Skeletal muscle tissue (tissue), 4 donors: ENCODE measurements around the gene DNAJC11. TPM values are rescaled to one million over a fixed set of nuclear protein-coding genes. Genes with fewer than 3 reads are reported as not detected.
A peak's percentile ranks its signal among the peaks of the same experiment; 100 is the strongest.

Source experiments
- H3K27ac ChIP-seq: one replicate; pipeline ENCODE4 v1.7.0; 2013; ENCODE audit warnings: mild to moderate bottlenecking, low read depth, low read length, inconsistent platforms
- H3K27me3 ChIP-seq, 3 donors: one replicate each; pipeline ENCODE4 v1.7.0; 2013; ENCODE audit warnings: low read length in 3 of 3; ENCODE audit not compliant: control insufficient read depth in 3 of 3, insufficient read depth in 3 of 3
- H3K36me3 ChIP-seq, 3 donors: one replicate each; pipeline ENCODE4 v1.7.0; 2013; ENCODE audit warnings: low read length in 3 of 3; ENCODE audit not compliant: control insufficient read depth in 3 of 3, insufficient read depth in 3 of 3
- H3K4me1 ChIP-seq, 3 donors: one replicate each; pipeline ENCODE4 v1.7.0; 2013; ENCODE audit warnings: low read length in 3 of 3, mild to moderate bottlenecking in 3 of 3; ENCODE audit not compliant: control insufficient read depth in 3 of 3, insufficient read depth in 3 of 3
- H3K4me3 ChIP-seq, 3 donors: one replicate each; pipeline ENCODE4 v1.7.0; 2013; ENCODE audit warnings: low read length in 3 of 3
- H3K9ac ChIP-seq, 3 donors: one replicate each; pipeline ENCODE4 v1.7.0; 2013; ENCODE audit warnings: low read length in 3 of 3, mild to moderate bottlenecking in 3 of 3, moderate library complexity in 2 of 3, low read depth in 1 of 3
- H3K9me3 ChIP-seq, 3 donors: one replicate each; pipeline ENCODE4 v1.7.0; 2013; ENCODE audit warnings: low read length in 3 of 3; ENCODE audit not compliant: control insufficient read depth in 3 of 3
- total RNA-seq: library from RNA; depleted of rRNA; stranded (reverse); fragments of >200 nt; gene quantifications from one replicate; pipeline ENCODE4 v1.2.3, GENCODE V29; 2014
- donor health status: Osteomylitis.

DNAJC11 gene
- total RNA-seq, 1 donor from 2014 or later, result 26.6 TPM

DNA sequence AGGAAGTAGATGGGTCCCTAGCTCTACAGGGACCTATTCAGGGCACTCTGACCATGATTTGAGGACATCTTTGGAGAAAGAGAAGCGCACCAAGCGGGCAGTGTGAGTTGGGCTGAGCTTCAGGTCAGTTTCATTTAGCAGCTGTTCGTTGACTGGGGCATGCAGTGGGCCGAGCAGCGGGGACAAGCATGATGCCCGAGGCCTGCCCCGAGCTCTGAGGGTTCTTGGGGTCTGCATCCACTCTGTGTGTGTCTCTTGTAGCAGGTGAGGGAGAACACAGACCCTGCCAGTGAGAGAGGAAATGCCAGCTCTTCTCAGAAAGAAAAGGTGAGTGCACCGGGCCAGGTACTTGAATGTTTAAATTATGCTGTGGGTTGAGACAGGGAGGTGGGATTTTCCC lies 71.6 kb downstream of the DNAJC11 start:
- H3K27me3 ChIP-seq, result no peaks in the 10 kb centered on the region
- no peak overlapping the region for H3K27ac ChIP-seq
- H3K36me3 ChIP-seq, result peaks cover 49 to 63% (median 52%) of the 10 kb centered on the region in 3 donors
- H3K9ac ChIP-seq, result peak overlapping the region in 1 of 3 donors; percentile 25
- H3K9me3 ChIP-seq, result no peaks in the 10 kb centered on the region
- no peak overlapping the region for H3K4me3 ChIP-seq
- H3K4me1 ChIP-seq, result peaks cover 6 to 28% (median 23%) of the 10 kb centered on the region in 3 donors

DNA sequence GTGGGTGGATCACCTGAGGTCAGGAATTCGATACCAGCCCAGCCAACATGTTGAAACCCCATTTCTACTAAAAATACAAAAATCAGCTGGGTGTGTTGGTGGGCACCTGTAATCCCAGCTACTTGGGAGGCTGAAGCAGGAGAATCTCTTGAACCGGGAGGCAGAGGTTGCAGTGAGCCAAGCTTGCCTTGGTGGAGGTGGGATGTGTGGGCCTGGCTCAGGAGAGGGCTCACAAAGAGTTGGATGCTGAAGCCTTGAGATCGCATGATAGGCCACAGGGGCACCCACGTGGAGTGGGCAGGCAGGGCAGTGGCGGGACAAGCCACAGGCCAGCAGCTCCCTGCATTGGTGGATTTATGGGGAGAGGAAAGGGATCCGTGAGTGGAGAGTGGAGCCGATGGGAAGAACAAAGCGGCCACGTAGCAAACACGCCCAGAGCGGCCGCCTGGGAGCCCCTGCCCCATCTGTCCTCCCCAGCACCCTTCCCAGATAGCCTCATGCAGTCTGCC lies 72.6 kb downstream of the DNAJC11 start:
- no peak overlapping the region for H3K27ac ChIP-seq
- H3K4me3 ChIP-seq, result no peak overlapping the region
- H3K27me3 ChIP-seq, result no peaks in the 10 kb centered on the region
- H3K36me3 ChIP-seq, result peaks cover 44 to 54% (median 44%) of the 10 kb centered on the region in 3 donors
- peaks cover 11 to 34% (median 27%) of the 10 kb centered on the region in 3 donors for H3K4me1 ChIP-seq
- H3K9ac ChIP-seq, result peak overlapping the region in 2 of 3 donors; percentile 25 to 45
- no peaks in the 10 kb centered on the region for H3K9me3 ChIP-seq

DNA sequence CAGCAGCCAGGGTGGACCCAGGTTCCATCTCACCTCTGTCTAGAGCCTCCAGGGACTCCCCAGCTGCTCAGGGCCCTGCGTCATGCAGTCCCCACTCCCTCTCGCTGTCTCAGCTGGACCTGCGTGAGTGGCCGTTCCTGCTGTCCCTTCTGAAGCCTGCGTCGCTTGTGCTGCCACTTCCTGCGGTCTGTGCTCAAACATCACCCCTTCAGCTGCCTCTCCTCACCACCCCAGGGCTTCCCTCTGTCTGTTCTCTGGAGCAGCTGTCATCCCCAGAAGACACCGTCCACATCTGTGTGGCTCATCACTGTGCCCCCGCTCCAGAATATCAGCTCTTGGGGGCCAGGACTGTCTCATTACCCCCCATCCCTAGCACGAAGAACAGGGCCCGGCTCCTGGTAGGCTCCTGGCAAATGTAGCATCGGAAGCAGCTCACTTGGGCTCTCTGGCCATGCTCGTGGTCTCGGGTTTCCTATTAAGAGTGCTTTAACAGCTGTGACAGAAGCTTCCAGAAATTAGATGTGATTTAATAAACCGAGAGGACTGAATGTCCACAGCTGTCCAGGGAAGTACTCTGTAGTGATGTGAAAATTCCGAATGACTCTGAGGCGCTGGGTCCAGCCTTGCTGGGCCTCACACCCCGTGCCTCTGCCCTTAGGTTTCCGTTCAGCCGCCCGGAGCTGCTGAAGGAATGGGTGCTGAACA lies 73.6 kb downstream of the DNAJC11 start:
- peaks cover 11 to 34% (median 27%) of the 10 kb centered on the region in 3 donors for H3K4me1 ChIP-seq
- H3K27ac ChIP-seq, result no peak overlapping the region

DNA sequence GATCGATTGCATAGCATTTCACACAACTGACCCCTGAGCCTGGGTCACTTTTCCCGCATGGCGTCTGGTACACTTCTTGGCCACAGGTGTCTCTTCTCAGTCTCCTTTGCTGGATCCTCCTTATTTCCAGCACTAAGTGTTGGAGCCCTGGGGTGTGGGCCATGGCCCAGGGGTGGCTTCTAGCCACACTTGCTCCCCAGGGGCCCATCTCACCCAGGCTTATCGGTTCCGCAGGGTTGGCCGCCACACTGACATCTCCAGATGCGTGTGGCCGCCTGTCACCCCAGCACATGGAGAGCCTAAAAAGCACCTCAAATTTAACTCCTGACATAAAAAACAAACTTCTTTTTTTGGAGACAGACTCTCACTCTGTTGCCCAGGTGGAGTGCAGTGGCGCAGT lies 74.6 kb downstream of the DNAJC11 start:
- H3K9ac ChIP-seq, result peak overlapping the region in 1 of 3 donors; percentile 8
- no peaks in the 10 kb centered on the region for H3K27me3 ChIP-seq
- H3K36me3 ChIP-seq, result peaks cover 34 to 37% (median 35%) of the 10 kb centered on the region in 3 donors
- peaks cover 11 to 34% (median 27%) of the 10 kb centered on the region in 3 donors for H3K4me1 ChIP-seq
- H3K9me3 ChIP-seq, result no peaks in the 10 kb centered on the region
- H3K27ac ChIP-seq, result no peak overlapping the region
- H3K4me3 ChIP-seq, result no peak overlapping the region

More for the DNA sequence above, 73.6 kb downstream of the DNAJC11 start:
- no peaks in the 10 kb centered on the region for H3K9me3 ChIP-seq
- H3K27me3 ChIP-seq, result no peaks in the 10 kb centered on the region
- H3K9ac ChIP-seq, result peak overlapping the region in 2 of 3 donors; percentile 45
- no peak overlapping the region for H3K4me3 ChIP-seq
- H3K36me3 ChIP-seq, result peaks cover 35 to 44% (median 38%) of the 10 kb centered on the region in 3 donors

DNA sequence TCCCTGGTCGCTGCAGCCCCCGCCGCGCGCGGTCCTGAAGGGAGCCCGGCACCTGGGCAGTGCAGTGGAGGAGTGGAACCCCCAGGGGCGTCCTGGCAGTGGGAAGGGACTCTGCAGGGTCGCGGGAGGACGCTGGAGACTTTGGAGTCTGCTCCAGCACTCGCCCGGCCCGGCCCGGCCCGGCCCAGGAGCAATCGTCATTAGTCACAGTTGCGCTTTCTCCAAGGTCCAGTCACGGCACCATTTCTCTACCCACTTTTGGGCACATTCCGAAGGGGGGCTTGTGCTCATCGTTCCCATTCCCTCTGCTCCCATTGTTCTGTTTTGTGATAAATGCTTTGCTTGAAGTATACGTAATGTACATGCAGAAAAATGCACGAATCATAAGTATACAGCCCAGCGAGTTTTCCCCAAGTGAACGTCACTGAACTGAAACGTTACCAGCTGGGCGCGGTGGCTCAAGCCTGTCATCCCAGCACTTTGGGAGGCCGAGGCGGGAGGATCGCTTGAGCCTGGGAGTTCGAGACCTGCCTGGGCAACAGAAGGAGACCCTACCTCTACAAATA lies 75.9 kb downstream of the DNAJC11 start:
- Histone ChIP-seq H3K9ac (peak overlapping the region; percentile 77 to 92 (median 80)), H3K36me3 (peaks cover 42 to 44% (median 42%) of the 10 kb centered on the region in 3 donors)

DNA sequence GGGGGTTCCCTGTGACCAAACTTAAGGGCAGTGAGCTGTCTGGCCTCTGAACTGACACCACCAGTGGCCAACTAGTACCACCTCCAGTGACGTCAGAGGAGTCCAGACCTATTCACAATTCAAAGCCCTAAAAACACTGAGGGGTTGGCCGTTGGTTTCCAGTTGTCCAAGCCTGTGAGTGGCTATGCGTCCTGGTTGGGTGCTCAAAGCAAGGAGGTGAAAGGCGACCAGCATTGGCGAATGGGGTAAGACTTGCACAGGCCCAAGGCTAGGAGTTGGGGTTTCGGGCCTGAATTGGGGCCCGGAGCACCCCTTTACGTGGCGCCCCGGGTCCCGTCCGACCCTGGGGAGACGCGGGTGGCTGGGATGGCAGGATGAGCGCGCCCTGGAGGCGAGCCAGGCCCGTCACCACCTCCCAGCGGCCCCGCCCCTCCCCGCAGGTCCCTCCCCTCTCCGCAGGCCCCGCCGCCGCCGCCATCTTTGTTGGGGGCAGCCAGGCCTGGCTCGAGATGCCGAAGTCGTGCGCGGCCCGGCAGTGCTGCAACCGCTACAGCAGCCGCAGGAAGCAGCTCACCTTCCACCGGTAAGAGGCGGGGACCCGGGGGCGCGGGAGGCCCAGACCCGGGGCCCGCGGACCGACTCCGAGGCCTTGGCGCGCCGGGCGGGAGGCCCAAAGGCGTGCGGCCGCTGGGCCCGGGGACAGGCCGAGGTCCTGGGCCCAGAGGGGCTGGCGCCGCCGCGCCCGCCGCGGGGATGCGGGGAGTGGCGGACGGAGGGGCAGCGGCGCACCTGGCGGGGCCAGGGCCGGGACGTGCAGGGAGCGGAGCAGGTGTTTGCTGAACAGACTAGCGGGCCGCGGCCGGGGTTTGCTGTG lies 76.7 kb downstream of the DNAJC11 start, which contains the start of gene THAP3:
Gene THAP3, plus strand, starts transcription at position 159 of the 874 bp plus-strand sequence. Its CDS starts 351 bp downstream, at position 510.
- peak within 1 kb of the TSS; percentile 78 for H3K27ac ChIP-seq
- H3K36me3 ChIP-seq, result peaks cover 43 to 44% (median 43%) of the 10 kb centered on the region in 3 donors
- peak within 1 kb of the TSS; percentile 77 to 92 (median 80) for H3K9ac ChIP-seq
- peak within 1 kb of the TSS; percentile 80 to 83 (median 81) for H3K4me3 ChIP-seq
- no peaks in the 10 kb centered on the region for H3K9me3 ChIP-seq
- H3K27me3 ChIP-seq, result no peaks in the 10 kb centered on the region
- peaks cover 11 to 34% (median 27%) of the 10 kb centered on the region in 3 donors for H3K4me1 ChIP-seq

More for the DNA sequence above, 75.9 kb downstream of the DNAJC11 start:
- H3K27ac ChIP-seq, result peak overlapping the region; percentile 78
- no peaks in the 10 kb centered on the region for H3K27me3 ChIP-seq
- H3K4me1 ChIP-seq, result peaks cover 11 to 34% (median 27%) of the 10 kb centered on the region in 3 donors
- H3K4me3 ChIP-seq, result peak overlapping the region; percentile 80 to 83 (median 81)
- no peaks in the 10 kb centered on the region for H3K9me3 ChIP-seq

DNA sequence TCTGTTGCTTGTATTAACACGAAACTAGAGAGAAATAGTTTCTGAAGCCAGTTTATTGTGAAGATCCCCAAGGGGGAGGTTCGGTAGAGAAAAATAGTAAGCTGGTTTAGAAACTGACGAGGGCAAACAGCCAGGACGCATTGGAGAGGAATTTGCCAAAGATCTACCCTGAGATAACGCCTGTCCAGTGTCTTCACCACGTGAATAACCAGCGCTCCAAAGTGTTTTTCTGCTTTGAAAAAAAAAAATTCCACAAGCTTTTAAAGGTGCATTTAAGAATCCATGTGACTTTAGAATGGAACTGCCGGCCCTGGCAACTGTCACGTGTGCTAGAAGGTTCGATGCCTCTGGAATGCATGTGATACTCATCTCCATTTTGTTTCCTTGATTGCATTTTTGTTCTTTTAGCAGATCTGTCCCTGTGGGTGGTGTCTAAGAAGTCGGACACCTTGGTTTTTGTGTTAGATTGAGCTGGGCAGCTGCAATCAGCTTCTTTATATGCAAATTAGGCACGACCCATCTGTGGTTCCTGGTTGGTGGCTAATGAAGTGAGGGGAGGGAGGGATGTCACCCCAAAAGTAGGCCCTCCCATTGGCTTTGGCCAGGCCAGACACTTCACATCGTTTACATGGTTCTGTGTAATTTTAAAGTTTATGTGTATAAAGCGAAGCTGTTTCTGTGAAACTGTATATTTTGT lies 78.2 kb downstream of the DNAJC11 start:
- no peak overlapping the region for H3K27ac ChIP-seq
- peaks cover 32 to 38% (median 34%) of the 10 kb centered on the region in 3 donors for H3K36me3 ChIP-seq
- no peaks in the 10 kb centered on the region for H3K27me3 ChIP-seq
- no peak overlapping the region for H3K9ac ChIP-seq
- peaks cover 11 to 30% (median 25%) of the 10 kb centered on the region in 3 donors for H3K4me1 ChIP-seq
- H3K4me3 ChIP-seq, result no peak overlapping the region
- no peaks in the 10 kb centered on the region for H3K9me3 ChIP-seq

DNA sequence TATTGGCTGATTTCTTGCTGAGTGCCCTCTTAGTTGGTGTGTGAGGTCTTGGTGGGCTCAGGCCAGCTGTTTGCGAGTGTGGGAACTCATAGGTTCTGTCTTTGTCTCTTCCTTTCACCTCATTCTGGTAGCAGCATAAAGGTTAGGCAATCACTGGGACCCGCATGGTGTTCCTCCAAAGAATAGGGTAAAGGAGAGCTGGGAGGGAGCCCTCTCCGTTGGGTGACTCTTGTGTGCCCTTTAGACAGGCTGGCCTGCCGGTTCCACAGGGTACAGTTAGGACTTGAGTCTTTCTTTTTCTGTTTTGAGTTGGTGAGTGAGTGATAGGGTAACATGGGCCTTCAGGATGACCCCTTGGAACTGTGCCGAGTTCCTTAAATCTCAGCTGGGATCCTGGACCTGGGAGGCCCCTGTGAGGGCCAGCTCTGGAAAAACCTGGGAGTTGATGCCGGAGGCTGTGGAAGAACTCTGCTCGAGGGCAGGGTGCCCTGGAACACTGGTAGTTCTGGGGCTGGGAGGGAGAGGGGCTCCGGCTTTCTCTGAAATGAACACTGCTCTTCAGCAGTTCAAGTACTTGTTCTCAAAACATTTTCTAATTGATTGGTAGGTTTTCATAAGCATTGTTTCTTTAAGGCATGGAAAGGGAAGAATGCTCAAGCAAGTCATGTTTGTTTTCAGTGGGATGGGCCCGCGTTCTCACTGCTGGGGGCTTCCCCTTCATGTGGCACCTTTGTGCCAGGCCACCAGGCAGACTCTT lies 79.0 kb downstream of the DNAJC11 start:
- Histone ChIP-seq H3K36me3 (peaks cover 26 to 33% (median 28%) of the 10 kb centered on the region in 3 donors), H3K27ac (no peak overlapping the region), H3K9ac (no peak overlapping the region), H3K27me3 (no peaks in the 10 kb centered on the region), H3K4me1 (peaks cover 11 to 23% (median 19%) of the 10 kb centered on the region in 3 donors), H3K4me3 (no peak overlapping the region), H3K9me3 (no peaks in the 10 kb centered on the region)
